Fibroblast of peridontal ligament (primary cell): ENCODE results near the gene CYP2D6.
"Not testable (repeated sequence)": the region's sequence is repeated elsewhere in the genome, so short reads cannot be mapped to it uniquely, and the experiment has no call there.

ENCODE experiments used
- DNase-seq: peaks from one replicate; pipeline ENCODE4 v3.0.0-alpha.2; 2010; ENCODE audit errors: extremely low read depth

Gene CYP2D6

DNA sequence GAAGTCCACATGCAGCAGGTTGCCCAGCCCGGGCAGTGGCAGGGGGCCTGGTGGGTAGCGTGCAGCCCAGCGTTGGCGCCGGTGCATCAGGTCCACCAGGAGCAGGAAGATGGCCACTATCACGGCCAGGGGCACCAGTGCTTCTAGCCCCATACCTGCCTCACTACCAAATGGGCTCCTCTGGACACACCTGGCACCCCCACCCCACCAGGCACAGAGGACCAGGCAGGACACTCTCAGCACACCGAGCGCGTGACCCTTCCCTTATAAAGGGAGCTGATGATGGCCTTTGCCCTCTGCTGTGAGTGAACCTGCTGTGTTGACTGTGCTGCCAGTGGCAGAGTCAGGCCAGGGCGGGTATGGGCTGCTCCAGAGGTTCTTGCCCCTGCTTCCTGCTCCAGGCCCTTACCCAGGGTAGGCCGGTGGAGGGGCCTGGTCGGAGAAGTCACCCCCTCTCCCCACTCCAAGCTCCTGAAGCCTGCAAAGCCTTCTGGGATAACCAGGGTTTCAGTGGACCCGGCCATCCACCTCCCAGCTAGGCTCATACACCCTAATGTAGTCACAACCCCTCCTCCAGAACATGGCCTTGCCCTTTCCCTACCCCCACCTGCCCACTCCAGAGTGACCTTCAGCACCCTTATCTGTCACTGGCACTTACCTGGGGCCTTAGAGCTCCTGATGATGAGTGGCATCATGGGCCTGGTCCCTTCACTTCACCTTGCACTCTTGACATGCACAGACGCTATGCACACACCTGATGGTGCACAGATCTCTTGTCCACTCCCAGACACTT lies at the start of gene CYP2D6:
Gene CYP2D6 (minus strand): TSS at position 172 of the 793 bp plus-strand sequence. CDS start 19 bp downstream, at position 153.
- DNase-seq = not testable (repeated sequence)

- DNase-seq = peak; percentile 93
Measured at GRCh38 chr22:42179616-42180015, 49.0 kb upstream of the CYP2D6 start.

DNA sequence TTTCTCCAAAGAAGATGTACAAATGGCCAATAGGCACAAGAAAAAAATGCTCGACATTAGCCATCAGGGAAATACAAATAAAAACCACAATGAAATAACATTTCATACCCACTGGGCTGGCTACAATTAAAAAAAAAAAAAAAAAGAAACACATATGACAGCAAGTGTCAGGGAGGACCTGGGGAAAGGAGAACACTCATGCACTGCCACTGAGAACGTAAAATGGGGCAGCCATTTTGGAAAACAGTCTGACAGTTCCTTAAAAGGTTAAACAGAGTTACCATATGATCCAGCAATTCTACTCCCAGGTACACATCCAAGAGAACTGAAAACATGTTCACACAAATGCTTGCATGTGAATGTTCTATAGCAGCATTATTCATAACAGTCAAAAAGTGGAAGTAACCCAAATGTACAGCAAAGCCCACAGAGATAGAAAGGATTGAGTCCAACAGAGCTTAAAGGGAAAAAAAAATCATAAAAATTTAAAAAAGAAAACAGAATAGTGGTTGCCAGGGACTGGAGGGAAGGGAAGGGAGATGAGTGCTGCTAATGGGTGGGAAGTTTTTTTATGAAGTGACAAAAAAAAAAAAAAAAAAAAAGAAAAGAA lies 48.4 kb upstream of the CYP2D6 start:
- DNase-seq = no peak

- no peak for DNase-seq
Measured at GRCh38 chr22:42177891-42178336, 47.3 kb upstream of the CYP2D6 start.

DNA sequence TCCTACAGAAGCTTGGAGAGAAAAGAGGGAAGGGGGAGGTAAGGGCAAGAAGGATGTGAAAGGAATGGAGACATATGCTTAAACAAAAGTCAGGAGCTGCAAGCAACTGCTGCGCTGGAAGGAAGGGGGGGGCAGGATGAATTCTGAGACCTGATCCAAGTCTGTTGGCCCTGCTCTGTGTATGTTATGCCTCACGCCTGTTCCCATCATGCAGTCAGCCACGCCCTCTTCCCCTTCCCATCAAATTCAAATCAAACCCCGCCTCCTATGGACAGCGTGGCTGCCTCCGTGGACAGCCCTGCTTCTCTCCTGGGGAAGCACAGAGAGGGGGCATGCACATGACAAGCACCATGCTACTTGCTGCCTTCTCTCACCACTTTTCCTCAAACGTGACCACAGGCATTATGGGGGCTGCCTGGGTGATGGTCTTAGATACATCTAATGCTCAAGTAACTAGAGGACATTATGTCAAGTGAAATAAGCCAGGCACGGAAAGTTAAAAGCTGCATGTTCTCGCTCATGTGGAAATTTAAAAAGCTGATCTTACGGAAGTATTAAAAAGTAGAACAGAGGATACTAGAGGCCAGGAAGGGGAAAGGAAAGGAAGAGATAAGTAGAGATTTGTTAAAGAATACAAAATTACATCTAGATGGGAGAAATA lies 45.8 kb upstream of the CYP2D6 start:
- no peak for DNase-seq

DNA sequence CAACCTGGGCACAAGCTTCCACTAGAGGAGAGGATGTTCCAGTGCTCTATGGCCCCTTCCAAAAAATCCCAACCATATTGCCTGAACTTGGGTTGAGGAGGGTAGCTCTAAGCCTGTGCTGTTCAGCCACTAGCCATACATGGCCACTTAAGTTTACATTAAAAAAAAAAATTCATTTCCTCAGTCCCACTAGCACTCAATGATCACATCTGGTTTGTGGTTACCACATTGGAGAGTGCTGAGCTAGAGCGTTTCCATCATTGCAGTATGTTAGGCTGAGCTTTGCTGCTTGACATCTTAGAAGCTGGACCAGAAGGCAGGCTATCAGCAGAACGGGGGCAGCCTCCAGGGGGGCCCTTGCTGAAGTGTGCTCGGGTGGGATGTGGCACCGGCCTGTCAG lies 43.5 kb upstream of the CYP2D6 start:
- DNase-seq = peak; percentile 68

- DNase-seq = no peak
Measured at GRCh38 chr22:42173183-42173926, 42.7 kb upstream of the CYP2D6 start.

GRCh38 chr22:42172773-42173172 lies 42.2 kb upstream of the CYP2D6 start:
- peak; percentile 26 for DNase-seq

DNA sequence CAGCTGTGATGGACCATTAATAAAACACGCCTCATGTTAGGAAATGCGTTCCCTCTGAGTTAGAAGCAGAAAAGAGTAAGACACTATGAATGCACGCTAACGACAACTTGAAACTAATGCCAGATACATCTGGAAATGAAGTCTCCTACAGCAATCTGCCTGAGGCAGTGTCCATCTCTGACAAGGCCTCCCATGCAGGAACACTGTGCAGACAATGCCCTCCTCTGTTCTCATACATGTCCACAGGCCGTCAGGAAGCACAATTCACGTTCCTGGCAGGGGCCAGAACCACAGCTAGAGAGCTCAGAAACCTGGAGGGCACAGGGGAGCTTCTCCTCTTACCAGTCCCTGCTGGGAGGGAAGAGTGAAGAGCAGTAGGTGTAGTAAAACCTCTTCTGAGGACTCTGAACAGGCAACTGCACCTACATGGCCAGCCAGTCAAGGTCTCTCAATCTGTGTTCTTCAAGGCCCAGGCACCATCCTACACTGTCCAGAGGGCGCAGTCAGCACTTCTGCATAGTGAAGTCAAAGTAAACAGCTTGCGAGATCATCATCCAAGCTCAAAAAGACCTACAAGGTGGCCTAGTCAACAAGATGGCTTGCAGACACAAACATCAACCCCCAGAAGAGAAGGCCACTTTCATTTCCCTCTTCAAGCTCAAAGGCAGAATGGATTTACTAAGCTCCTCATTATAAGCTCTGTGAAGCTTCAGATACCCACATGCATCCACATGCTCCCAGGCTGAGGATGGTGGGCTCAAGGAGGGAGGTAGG lies 41.5 kb upstream of the CYP2D6 start:
- no peak for DNase-seq

DNA sequence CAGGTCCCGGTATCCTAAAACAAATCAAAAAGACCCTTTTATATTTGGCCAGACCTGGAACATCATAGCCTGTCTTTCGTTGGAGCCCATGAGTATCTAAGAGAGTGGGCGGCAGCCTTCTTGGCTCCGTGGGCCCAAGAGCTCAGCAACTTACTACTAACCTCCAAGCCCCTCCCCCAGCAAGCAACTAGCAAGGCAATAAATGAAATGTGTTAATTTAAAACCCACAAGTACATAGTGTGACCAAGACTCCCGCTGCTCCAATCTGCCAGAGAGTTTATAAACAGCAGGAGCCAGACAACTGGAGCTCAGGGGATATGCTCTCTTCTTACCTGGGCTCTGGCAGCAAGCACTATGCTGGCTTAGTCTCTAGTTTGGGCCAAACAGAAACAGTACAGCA lies 40.8 kb upstream of the CYP2D6 start:
- DNase-seq = no peak

DNA sequence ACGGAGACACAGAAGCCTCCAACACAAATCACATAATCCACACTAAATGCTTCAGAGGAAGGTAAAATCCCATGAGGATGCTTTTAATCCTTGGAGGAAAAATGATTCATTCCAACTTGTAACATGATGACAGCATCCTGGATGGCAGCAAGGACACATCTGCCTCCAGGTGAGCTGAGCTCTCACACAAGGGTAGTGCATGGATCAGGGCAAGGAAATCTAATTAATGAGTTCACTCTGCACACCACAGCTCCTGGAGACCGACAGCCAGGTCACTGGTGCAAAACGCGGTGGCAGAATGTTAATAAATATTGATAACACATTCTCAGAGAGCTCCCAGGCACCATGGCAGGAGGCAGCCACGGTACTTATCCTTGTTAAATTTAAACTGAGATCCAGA lies 40.3 kb upstream of the CYP2D6 start:
- no peak for DNase-seq

DNA sequence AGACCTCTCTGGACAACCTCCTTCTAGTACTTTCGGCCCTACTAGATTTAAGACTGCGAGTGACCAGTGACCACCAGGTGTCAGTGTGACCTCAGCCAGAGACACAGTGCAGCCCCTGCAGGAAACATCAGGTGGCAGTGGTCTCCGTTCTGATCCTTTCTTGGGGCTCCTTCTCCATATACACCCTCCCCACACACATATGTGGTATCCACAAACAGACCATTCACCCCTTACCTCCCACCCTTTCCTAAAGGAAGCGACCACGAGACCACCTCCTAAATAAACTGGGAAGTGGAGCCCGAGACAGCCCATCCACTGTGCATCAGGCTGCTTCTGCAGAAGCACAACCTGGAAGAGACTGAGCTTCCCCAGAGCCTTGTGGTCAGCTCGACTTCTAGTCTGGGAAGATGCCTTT lies 38.5 kb upstream of the CYP2D6 start:
- peak; percentile 74 for DNase-seq

DNA sequence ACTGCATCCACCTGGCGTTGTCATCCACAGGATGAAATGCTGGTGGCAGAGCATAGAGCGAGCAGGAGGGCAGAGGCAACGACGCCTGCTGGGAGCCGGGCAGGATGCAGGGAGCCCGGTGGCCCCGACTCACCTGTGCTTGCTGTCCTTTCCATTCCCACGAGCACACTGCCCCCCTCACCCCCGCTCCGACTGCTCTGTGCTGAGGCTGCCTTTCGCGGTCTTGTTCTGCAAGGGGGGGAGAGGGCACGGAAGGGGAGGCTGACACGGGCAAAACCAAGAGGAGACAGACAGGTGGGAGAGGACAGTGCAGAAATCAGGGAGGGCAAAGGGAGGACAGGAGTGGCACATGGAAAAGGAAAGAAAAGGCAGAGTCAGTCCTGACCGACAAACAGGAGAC lies 37.9 kb upstream of the CYP2D6 start:
- no peak for DNase-seq

GRCh38 chr22:42167066-42167465 lies 36.5 kb upstream of the CYP2D6 start:
- no peak for DNase-seq

DNA sequence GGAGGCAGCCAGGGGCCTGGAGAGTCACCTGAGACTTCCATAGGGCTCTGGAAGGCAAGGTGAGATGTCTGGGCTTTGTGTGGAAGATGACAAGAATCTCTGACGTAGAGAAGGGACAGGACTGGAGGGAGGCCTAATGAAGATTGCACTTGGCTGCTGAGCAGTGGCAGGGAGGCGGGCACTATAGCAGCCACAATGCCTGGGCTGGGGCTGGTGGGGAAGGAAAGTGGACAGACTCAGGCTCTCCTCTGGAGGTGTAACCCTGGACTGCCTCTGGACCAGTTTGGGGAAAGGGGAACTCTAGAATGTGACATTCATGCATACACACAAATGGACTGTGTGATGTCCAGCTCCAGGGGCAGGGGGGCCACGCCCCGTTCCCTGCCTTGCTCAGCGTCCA lies 34.3 kb upstream of the CYP2D6 start:
- DNase-seq = no peak

GRCh38 chr22:42163515-42163914 lies 32.9 kb upstream of the CYP2D6 start:
- no peak for DNase-seq

GRCh38 chr22:42162728-42163489 lies 32.3 kb upstream of the CYP2D6 start:
- no peak for DNase-seq

DNA sequence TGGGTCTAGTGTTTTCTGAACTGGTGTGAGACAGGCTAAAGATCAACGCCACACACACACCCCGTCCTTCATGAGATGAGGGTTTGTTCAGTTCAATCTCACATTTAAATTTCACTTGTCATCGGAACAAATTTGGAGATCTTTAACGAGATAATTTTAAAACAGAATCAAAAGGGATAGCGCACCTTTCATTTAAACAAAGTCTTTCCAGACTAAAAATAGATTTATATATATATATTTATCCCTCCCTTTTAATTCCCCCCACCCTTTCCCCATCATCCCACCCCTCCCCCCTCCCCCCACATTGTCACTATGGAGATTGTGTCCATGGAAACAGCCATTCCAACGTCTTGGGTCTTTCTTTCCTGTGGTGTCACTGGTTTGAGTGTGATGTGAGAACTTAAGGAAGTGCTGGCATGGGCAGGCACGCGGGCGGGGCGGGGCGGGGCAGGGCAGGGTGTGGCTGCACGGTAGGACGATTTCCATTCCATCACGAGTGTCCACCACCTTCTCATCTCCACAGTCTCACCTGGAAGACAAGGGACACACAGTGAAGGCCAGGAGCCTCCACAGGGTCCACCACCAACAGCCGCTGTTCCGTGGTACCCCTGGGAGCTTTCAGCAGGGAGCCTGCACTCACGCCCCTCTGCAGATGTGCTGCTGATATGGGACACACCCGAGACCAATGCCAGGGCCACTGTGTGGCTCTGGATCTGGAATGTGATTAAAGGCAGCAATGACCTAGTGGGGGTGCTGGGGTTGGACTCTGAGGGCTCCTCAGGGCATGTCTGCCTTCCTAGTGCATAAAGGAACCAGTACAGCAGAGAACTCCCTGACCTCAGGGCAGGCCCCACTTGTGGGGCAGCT lies 30.5 kb upstream of the CYP2D6 start:
- no peak for DNase-seq

DNA sequence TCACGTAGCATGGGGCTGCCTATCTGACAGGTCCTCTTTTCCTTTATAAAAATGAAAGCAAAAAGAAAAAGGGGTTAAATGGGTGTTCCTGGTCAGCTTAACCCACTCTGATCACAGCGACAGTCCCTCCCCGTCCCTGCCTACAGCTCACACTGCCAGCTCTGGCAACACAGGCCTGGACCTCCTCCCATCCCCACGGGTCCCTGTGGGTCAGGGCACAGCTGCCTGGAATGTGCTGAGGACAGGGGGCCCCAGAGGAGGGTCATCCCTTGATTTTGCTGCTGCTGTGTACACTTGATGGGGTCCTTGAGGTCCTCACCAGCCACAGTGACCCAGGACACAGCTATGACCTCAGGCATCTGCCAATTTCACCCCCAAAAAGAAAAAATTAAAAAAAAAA lies 29.6 kb upstream of the CYP2D6 start:
- no peak for DNase-seq
